ENCODE results near the gene NR2F6. TPM values are rescaled to one million over a fixed set of nuclear protein-coding genes. Genes with fewer than 3 reads are reported as not detected.
A peak's percentile ranks its signal among the peaks of the same experiment; 100 is the strongest.
"Not testable (repeated sequence)": the region's sequence is repeated elsewhere in the genome, so short reads cannot be mapped to it uniquely, and the experiment has no call there.

The NR2F6 gene
- total and polyA plus RNA-seq, 9 donors: 26.5 to 37.9 (median 31.2) TPM

GRCh38 chr19:17283504-17283996, 37.8 kb upstream of the NR2F6 start:
- WGBS (ENCODE audit: insufficient coverage): 95% methylated on average over 7 of the region's 7 CpGs
- H3K27ac ChIP-seq (ENCODE audit: low read length): no peak overlapping the region
- no peak for DNase-seq

GRCh38 chr19:17282488-17283125, 36.9 kb upstream of the NR2F6 start:
- H3K9me3 ChIP-seq (replicated peaks; ENCODE audit: control insufficient read depth, low read depth, low read length): no peaks in the 10 kb centered on the region
- H3K4me1 ChIP-seq (ENCODE audit: control insufficient read depth, insufficient read depth, low read length): peaks cover 13% of the 10 kb centered on the region
- peak; percentile 79 for DNase-seq
- no peak overlapping the region for H3K27ac ChIP-seq (ENCODE audit: low read length)
- peaks cover 15% of the 10 kb centered on the region for H3K27me3 ChIP-seq (ENCODE audit: control insufficient read depth, insufficient read depth, low read length)
- H3K36me3 ChIP-seq (ENCODE audit: control insufficient read depth, insufficient read depth, low read length): peaks cover 12% of the 10 kb centered on the region
- WGBS (ENCODE audit: insufficient coverage): 4% methylated on average over 45 of the region's 45 CpGs
- peak overlapping the region; percentile 25 for H3K4me3 ChIP-seq (ENCODE audit: low read length)

More at GRCh38 chr19:17283504-17283996, 37.8 kb upstream of the NR2F6 start:
- Histone ChIP-seq H3K4me1 (ENCODE audit: control insufficient read depth, insufficient read depth, low read length) (peaks cover 13% of the 10 kb centered on the region), H3K27me3 (ENCODE audit: control insufficient read depth, insufficient read depth, low read length) (peaks cover 15% of the 10 kb centered on the region), H3K36me3 (ENCODE audit: control insufficient read depth, insufficient read depth, low read length) (peaks cover 8% of the 10 kb centered on the region), H3K4me3 (ENCODE audit: low read length) (no peak overlapping the region), H3K9me3 (replicated peaks; ENCODE audit: control insufficient read depth, low read depth, low read length) (no peaks in the 10 kb centered on the region)

- WGBS (ENCODE audit: insufficient coverage): 6% methylated on average over 74 of the region's 75 CpGs
- Histone ChIP-seq H3K27me3 (ENCODE audit: control insufficient read depth, insufficient read depth, low read length) (peaks cover 15% of the 10 kb centered on the region), H3K27ac (ENCODE audit: low read length) (no peak within 1 kb of the TSS), H3K36me3 (ENCODE audit: control insufficient read depth, insufficient read depth, low read length) (peaks cover 19% of the 10 kb centered on the region), H3K9me3 (replicated peaks; ENCODE audit: control insufficient read depth, low read depth, low read length) (no peaks in the 10 kb centered on the region), H3K4me3 (ENCODE audit: low read length) (peak within 1 kb of the TSS; percentile 34), H3K4me1 (ENCODE audit: control insufficient read depth, insufficient read depth, low read length) (peaks cover 13% of the 10 kb centered on the region)
- peak; percentile 40 for DNase-seq
These were observed 35.9 kb upstream of the NR2F6 start, which contains the start of gene ANKLE1 for GRCh38 chr19:17281391-17282304. TSS of gene ANKLE1 (plus strand) at chr19:17281901. CDS start at chr19:17281921, 20 bp downstream.

GRCh38 chr19:17279436-17279835, 33.7 kb upstream of the NR2F6 start:
- Histone ChIP-seq H3K27ac (ENCODE audit: low read length) (no peak overlapping the region), H3K27me3 (ENCODE audit: control insufficient read depth, insufficient read depth, low read length) (peaks cover 15% of the 10 kb centered on the region), H3K36me3 (ENCODE audit: control insufficient read depth, insufficient read depth, low read length) (peaks cover 40% of the 10 kb centered on the region), H3K4me3 (ENCODE audit: low read length) (no peak overlapping the region), H3K9me3 (replicated peaks; ENCODE audit: control insufficient read depth, low read depth, low read length) (no peaks in the 10 kb centered on the region), H3K4me1 (ENCODE audit: control insufficient read depth, insufficient read depth, low read length) (peaks cover 13% of the 10 kb centered on the region)
- no peak for DNase-seq
- WGBS (ENCODE audit: insufficient coverage): 100% methylated on average over 1 of the region's 3 CpGs

GRCh38 chr19:17275441-17276175, 29.9 kb upstream of the NR2F6 start:
- peaks cover 69% of the 10 kb centered on the region for H3K36me3 ChIP-seq (ENCODE audit: control insufficient read depth, insufficient read depth, low read length)
- 89% methylated on average over 7 of the region's 19 CpGs for WGBS (ENCODE audit: insufficient coverage)
- no peaks in the 10 kb centered on the region for H3K9me3 ChIP-seq (replicated peaks; ENCODE audit: control insufficient read depth, low read depth, low read length)
- H3K27ac ChIP-seq (ENCODE audit: low read length): no peak overlapping the region
- H3K27me3 ChIP-seq (ENCODE audit: control insufficient read depth, insufficient read depth, low read length): no peaks in the 10 kb centered on the region
- H3K4me3 ChIP-seq (ENCODE audit: low read length): no peak overlapping the region
- no peak for DNase-seq
- no peaks in the 10 kb centered on the region for H3K4me1 ChIP-seq (ENCODE audit: control insufficient read depth, insufficient read depth, low read length)

- not testable (repeated sequence) for H3K9me3 ChIP-seq (replicated peaks; ENCODE audit: control insufficient read depth, low read depth, low read length); DNase-seq; H3K4me3 ChIP-seq (ENCODE audit: low read length); H3K27me3 ChIP-seq (ENCODE audit: control insufficient read depth, insufficient read depth, low read length); H3K27ac ChIP-seq (ENCODE audit: low read length); H3K4me1 ChIP-seq (ENCODE audit: control insufficient read depth, insufficient read depth, low read length)
- WGBS (ENCODE audit: insufficient coverage): no CpG with 5 or more reads among the region's 3 CpGs
- peaks cover 73% of the 10 kb centered on the region for H3K36me3 ChIP-seq (ENCODE audit: control insufficient read depth, insufficient read depth, low read length)
These were observed 29.2 kb upstream of the NR2F6 start for GRCh38 chr19:17274892-17275291.

- DNase-seq: no peak
- H3K27me3 ChIP-seq (ENCODE audit: control insufficient read depth, insufficient read depth, low read length): no peaks in the 10 kb centered on the region
- no peak overlapping the region for H3K4me3 ChIP-seq (ENCODE audit: low read length)
- H3K9me3 ChIP-seq (replicated peaks; ENCODE audit: control insufficient read depth, low read depth, low read length): no peaks in the 10 kb centered on the region
- no peak overlapping the region for H3K27ac ChIP-seq (ENCODE audit: low read length)
- peaks cover 36% of the 10 kb centered on the region for H3K36me3 ChIP-seq (ENCODE audit: control insufficient read depth, insufficient read depth, low read length)
- peaks cover 15% of the 10 kb centered on the region for H3K4me1 ChIP-seq (ENCODE audit: control insufficient read depth, insufficient read depth, low read length)
- 96% methylated on average over 11 of the region's 13 CpGs for WGBS (ENCODE audit: insufficient coverage)
These were observed 23.0 kb upstream of the NR2F6 start for GRCh38 chr19:17268754-17269153.

GRCh38 chr19:17266975-17267788, 21.5 kb upstream of the NR2F6 start, which contains the start of gene BABAM1:
TSS of gene BABAM1 (plus strand) at chr19:17267443. CDS start at chr19:17268807, 1,364 bp downstream.
- H3K36me3 ChIP-seq (ENCODE audit: control insufficient read depth, insufficient read depth, low read length): peaks cover 27% of the 10 kb centered on the region
- no peaks in the 10 kb centered on the region for H3K27me3 ChIP-seq (ENCODE audit: control insufficient read depth, insufficient read depth, low read length)
- no peaks in the 10 kb centered on the region for H3K9me3 ChIP-seq (replicated peaks; ENCODE audit: control insufficient read depth, low read depth, low read length)
- WGBS (ENCODE audit: insufficient coverage): under 1% methylated on average over 21 of the region's 27 CpGs
- peak within 1 kb of the TSS; percentile 83 for H3K4me3 ChIP-seq (ENCODE audit: low read length)
- DNase-seq: peak; percentile 99
- peak within 1 kb of the TSS; percentile 89 for H3K27ac ChIP-seq (ENCODE audit: low read length)
- H3K4me1 ChIP-seq (ENCODE audit: control insufficient read depth, insufficient read depth, low read length): peaks cover 15% of the 10 kb centered on the region

GRCh38 chr19:17266589-17266974, 20.9 kb upstream of the NR2F6 start:
- no peaks in the 10 kb centered on the region for H3K9me3 ChIP-seq (replicated peaks; ENCODE audit: control insufficient read depth, low read depth, low read length)
- H3K4me1 ChIP-seq (ENCODE audit: control insufficient read depth, insufficient read depth, low read length): peaks cover 15% of the 10 kb centered on the region
- 76% methylated on average over 6 of the region's 12 CpGs for WGBS (ENCODE audit: insufficient coverage)
- H3K27me3 ChIP-seq (ENCODE audit: control insufficient read depth, insufficient read depth, low read length): no peaks in the 10 kb centered on the region
- no peak for DNase-seq
- peak overlapping the region; percentile 89 for H3K27ac ChIP-seq (ENCODE audit: low read length)
- peaks cover 21% of the 10 kb centered on the region for H3K36me3 ChIP-seq (ENCODE audit: control insufficient read depth, insufficient read depth, low read length)
- H3K4me3 ChIP-seq (ENCODE audit: low read length): no peak overlapping the region

All from muscle of leg (tissue), 11 donors.